ENCODE measurements around the gene CLIC5.

GRCh38 chr6:46062991-46063390 lies 47.3 kb upstream of the CLIC5 start:
- TF ChIP-seq CTCF (IDR thresholded peaks at IDR 0.05): no peak
- TF ChIP-seq SIN3A (IDR thresholded peaks at IDR 0.05; ENCODE audit: borderline replicate concordance, insufficient read depth, low read depth, low read length): no peak
- no peak for TF ChIP-seq POLR2AphosphoS5 (IDR thresholded peaks at IDR 0.05; ENCODE audit: low read depth, low read length)
- no peak for TF ChIP-seq REST (IDR thresholded peaks at IDR 0.05; ENCODE audit: insufficient read depth in 1 of 2, low read depth in 2 of 2, low read length in 1 of 2)
- no peak for TF ChIP-seq TCF7L2 (IDR thresholded peaks at IDR 0.05; ENCODE audit: low read depth, low read length)

All from Panc1 (cell line).